Adipose tissue (tissue), 3 donors: ENCODE measurements around the gene RBFOX1. TPM values are rescaled to one million over a fixed set of nuclear protein-coding genes. Genes with fewer than 3 reads are reported as not detected.
"Not testable (repeated sequence)": the region's sequence is repeated elsewhere in the genome, so short reads cannot be mapped to it uniquely, and the experiment has no call there.

ENCODE experiments used
- H3K27ac ChIP-seq: one replicate; pipeline ENCODE4 v1.5.1; 2013; ENCODE audit warnings: low read depth, low read length
- WGBS, 3 donors: extraction: QIAGEN DNeasy Blood & Tissue Kit; methylation state at CpG; one replicate each; pipeline ENCODE4 v1.1.7; 2013; 5-methylcytosine and 5-hydroxymethylcytosine counted together
- polyA plus RNA-seq, 3 donors: library from polyadenylated mRNA; stranded (reverse); fragments of 200-250 nt; gene quantifications; one replicate each; pipeline ENCODE4 v1.2.3, GENCODE V29; 2013
- donor health status: healthy with polysubstance abuse.
- donor health status: Bipolar disorder and iron deficiency.
- donor health status: healthy.

RBFOX1 gene
- polyA plus RNA-seq, 3 donors = 0.03 to 0.34 TPM; not detected in 1

GRCh38 chr16:7493133-7493532 is 160.5 kb downstream of the RBFOX1 start:
- no peak overlapping the region for H3K27ac ChIP-seq
- 76 to 80% (median 78%) methylated on average over 6 of the region's 6 CpGs for WGBS, 3 donors

GRCh38 chr16:7497691-7498090 is 165.0 kb downstream of the RBFOX1 start:
- no peak overlapping the region for H3K27ac ChIP-seq
- 74 to 76% (median 76%) methylated on average over 4 of the region's 4 CpGs for WGBS, 3 donors

- WGBS, 3 donors = 71 to 81% (median 71%) methylated on average over 5 of the region's 5 CpGs
- no peak overlapping the region for H3K27ac ChIP-seq
Observed at GRCh38 chr16:7501868-7502267, 169.2 kb downstream of the RBFOX1 start.

- WGBS, 3 donors = 74 to 89% (median 77%) methylated on average over 4 of the region's 4 CpGs
- not testable (repeated sequence) for H3K27ac ChIP-seq
Observed at GRCh38 chr16:7502591-7503157, 170.0 kb downstream of the RBFOX1 start.

GRCh38 chr16:7503666-7504065 is 171.0 kb downstream of the RBFOX1 start:
- no peak overlapping the region for H3K27ac ChIP-seq
- 81 to 86% (median 83%) methylated on average over 3 of the region's 3 CpGs for WGBS, 3 donors

GRCh38 chr16:7504844-7505243 is 172.2 kb downstream of the RBFOX1 start:
- 78 to 89% (median 87%) methylated on average over 8 of the region's 8 CpGs for WGBS, 3 donors
- no peak overlapping the region for H3K27ac ChIP-seq

GRCh38 chr16:7505495-7505894 is 172.8 kb downstream of the RBFOX1 start:
- no peak overlapping the region for H3K27ac ChIP-seq
- 67 to 76% (median 70%) methylated on average over 4 of the region's 4 CpGs for WGBS, 3 donors

- no peak overlapping the region for H3K27ac ChIP-seq
- 74 to 85% (median 83%) methylated on average over 5 of the region's 5 CpGs for WGBS, 3 donors
Observed at GRCh38 chr16:7506363-7506762, 173.7 kb downstream of the RBFOX1 start.

- H3K27ac ChIP-seq = no peak overlapping the region
- 60 to 76% (median 72%) methylated on average over 3 of the region's 3 CpGs for WGBS, 3 donors
Observed at GRCh38 chr16:7508656-7509055, 176.0 kb downstream of the RBFOX1 start.

GRCh38 chr16:7509963-7510601 is 177.4 kb downstream of the RBFOX1 start:
- H3K27ac ChIP-seq = no peak overlapping the region
- WGBS, 3 donors = 60 to 65% (median 64%) methylated on average over 23 of the region's 23 CpGs

GRCh38 chr16:7511549-7512260 is 179.1 kb downstream of the RBFOX1 start:
- no peak overlapping the region for H3K27ac ChIP-seq
- 66 to 67% (median 67%) methylated on average over 7 of the region's 7 CpGs for WGBS, 3 donors

- no peak overlapping the region for H3K27ac ChIP-seq
- 60 to 63% (median 62%) methylated on average over 3 of the region's 3 CpGs for WGBS, 3 donors
Observed at GRCh38 chr16:7512503-7512902, 179.9 kb downstream of the RBFOX1 start.

- no peak overlapping the region for H3K27ac ChIP-seq
- WGBS, 3 donors = 69 to 87% (median 77%) methylated on average over 4 of the region's 4 CpGs
Observed at GRCh38 chr16:7513429-7513828, 180.8 kb downstream of the RBFOX1 start.

GRCh38 chr16:7515543-7515942 is 182.9 kb downstream of the RBFOX1 start:
- WGBS, 3 donors = 60 to 72% (median 72%) methylated on average over 5 of the region's 5 CpGs
- no peak overlapping the region for H3K27ac ChIP-seq

GRCh38 chr16:7517496-7517895 is 184.9 kb downstream of the RBFOX1 start:
- H3K27ac ChIP-seq = no peak overlapping the region
- 52 to 61% (median 57%) methylated on average over 2 of the region's 2 CpGs for WGBS, 3 donors

- no peak overlapping the region for H3K27ac ChIP-seq
- 92 to 95% (median 93%) methylated on average over 25 of the region's 25 CpGs for WGBS, 3 donors
Observed at GRCh38 chr16:7518158-7518557, 185.5 kb downstream of the RBFOX1 start.

GRCh38 chr16:7521834-7522233 is 189.2 kb downstream of the RBFOX1 start:
- H3K27ac ChIP-seq = no peak overlapping the region
- 64 to 79% (median 73%) methylated on average over 6 of the region's 6 CpGs for WGBS, 3 donors

GRCh38 chr16:7524419-7524818 is 191.8 kb downstream of the RBFOX1 start:
- WGBS, 3 donors = 43 to 49% (median 47%) methylated on average over 5 of the region's 5 CpGs
- H3K27ac ChIP-seq = no peak overlapping the region

GRCh38 chr16:7526736-7527135 is 194.1 kb downstream of the RBFOX1 start:
- H3K27ac ChIP-seq = no peak overlapping the region
- 84 to 89% (median 89%) methylated on average over 6 of the region's 6 CpGs for WGBS, 3 donors

GRCh38 chr16:7532534-7532933 is 199.9 kb downstream of the RBFOX1 start:
- no peak overlapping the region for H3K27ac ChIP-seq
- 88 to 91% (median 90%) methylated on average over 6 of the region's 6 CpGs for WGBS, 3 donors
